RPMI7951 (cell line): ENCODE data around the gene ANO3. TPM values are rescaled to one million over a fixed set of nuclear protein-coding genes. Genes with fewer than 3 reads are reported as not detected.

Experiments used
- DNase-seq: peaks from one replicate; pipeline ENCODE4 v3.0.0-alpha.2; 2012; ENCODE audit warnings: low read depth
- total RNA-seq: library from RNA; depleted of rRNA; stranded (reverse); fragments of >200 nt; shearing (Covaris generic); gene quantifications from 2 replicates; pipeline ENCODE4 v1.2.3, GENCODE V29; 2014

ANO3 gene
- total RNA-seq, 1 experiment from 2014 or later: 1.8 TPM

DNA sequence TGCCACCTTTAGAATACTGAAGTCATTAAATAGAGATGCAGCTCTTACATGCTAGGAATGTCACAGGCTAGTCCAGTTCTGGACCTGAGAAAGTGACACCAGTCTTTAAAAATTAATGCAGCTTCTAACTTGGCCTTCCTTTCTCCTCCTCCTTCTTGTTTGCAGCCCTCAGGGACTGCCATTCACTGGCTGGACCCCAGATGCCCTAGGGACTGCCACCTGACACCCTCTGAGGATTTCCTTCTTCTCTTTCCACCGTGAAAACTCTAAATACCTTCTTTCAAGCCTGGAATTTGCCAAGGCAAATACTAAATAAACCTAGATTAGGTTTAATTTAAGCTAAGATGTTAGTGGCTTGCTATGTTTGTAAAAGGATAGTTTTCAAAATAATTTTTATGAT is 161.7 kb downstream of the ANO3 start:
- no peak for DNase-seq

DNA sequence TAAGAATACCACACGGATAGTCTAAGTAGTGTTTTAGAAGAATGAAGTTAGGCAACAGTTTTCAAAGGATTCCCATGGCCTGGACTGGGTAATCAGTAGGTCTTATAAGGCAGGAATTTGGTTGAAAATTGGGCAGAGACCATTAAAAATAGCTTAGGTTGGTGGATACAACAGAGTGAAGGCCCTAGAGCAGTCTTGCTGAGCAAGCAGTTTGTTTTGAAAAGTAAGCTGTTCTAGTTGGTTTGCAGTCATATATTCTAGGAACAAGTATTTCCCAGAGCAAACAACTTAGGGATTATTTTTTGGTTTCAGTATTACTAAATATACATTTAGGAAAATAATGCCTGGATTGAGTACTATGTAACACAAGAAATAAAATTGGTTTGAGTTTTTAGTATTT is 175.3 kb downstream of the ANO3 start:
- no peak for DNase-seq

DNA sequence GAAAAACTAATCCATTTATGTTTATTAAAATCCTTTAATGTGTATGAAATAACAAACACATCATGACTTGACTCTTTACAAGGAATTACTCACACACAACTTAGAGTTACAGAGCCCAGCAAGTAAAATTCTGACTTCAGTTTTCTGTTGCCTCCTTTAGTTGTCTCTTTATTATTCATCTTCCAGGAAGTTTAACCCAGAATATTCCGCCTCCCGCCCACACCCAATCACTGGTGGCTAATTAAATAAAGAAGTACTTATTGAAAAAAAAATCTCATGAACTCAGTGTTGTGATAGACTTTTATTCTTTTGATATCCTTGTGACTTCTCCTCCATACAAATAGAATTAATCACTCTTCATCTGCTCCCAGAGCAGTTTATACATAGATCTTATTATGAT is 178.2 kb downstream of the ANO3 start:
- DNase-seq: no peak

DNA sequence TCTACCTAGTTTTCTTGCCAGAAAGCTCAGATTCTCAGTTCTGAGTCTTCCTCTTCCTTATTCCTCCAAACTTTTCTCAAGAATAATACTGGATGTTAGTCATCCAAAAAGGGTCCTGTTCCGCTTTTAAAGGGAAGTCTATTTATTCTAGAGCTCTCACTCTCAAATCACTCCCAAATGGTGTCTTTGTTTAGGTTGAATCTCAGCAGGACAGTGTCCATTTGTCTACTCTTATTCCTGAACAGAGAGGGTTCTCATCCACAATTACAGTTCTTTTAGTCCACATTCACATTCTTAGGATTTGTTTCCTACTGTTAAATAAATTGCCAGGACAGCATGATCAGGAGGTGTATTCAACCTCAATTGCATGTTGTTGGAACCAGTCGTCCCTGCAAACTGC is 178.8 kb downstream of the ANO3 start:
- peak; percentile 22 for DNase-seq

DNA sequence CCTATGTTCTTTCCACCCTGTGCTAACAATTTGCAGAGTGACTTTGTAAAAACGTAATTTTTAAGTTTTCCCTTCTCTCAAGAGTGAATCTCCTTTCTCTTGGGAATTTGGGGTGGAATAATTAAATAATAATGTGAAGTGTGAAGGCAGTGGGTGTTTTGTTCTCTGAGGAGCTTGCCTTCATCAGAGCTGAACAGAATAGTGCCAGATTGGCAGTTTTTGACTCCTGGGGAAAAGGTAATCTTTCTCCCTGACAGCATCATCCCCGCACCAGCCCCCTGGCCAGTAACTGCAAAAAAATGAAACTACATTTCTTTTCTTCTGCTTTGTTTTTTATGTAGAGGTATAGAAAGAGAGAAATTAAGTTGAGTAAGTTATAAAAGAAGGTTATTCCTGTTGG is 180.3 kb downstream of the ANO3 start:
- no peak for DNase-seq

DNA sequence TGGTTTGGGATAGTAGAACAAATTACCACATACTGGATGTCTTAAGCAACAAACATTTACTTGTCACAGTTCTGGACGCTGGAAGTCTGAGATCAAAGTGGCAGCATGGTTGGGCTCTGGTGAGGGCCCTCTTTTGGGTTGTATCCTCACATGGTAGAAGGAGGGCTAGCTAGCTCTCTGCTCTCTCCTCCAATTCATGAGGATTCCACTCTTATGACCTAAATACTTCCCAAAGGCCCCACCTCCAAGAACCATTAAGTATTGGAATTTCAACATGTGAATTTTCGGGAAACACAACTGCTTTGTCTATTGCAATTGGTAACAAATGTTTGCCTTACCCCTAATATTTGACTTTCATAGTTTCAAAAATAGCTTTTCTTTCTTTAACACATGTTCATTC is 187.5 kb downstream of the ANO3 start:
- DNase-seq: no peak

DNA sequence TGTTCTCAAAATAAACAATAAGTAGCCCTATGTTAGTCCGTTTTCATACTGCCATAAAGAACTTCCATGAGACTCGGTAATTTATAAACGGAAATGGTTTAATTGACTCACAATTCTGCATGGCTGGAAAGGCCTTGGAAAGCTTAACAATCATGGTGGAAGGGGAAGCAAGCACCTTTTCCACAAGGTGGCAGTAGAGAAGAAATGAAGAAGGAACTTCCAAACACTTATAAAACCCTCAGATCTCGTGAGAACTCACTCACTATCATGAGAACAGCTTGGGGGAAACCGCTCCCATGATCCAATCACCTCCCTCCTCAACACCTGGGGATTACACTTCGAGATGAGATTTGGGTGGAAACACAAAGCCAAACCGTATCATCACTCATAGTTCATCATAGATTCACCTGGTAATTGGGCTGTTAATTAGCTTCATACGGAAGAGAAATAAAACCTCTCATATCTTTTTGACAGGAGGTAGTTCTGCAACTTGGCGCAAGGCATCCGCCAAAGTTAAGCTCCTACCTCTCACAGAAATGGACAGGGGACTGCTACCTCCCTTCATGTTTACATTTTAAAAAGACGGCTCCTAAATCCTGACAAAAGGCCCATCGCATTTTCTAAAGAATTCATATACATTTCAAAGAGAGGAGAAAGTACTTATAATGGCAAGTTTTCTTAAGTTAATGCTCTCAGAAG is 191.1 kb downstream of the ANO3 start:
- peak; percentile 42 for DNase-seq

DNA sequence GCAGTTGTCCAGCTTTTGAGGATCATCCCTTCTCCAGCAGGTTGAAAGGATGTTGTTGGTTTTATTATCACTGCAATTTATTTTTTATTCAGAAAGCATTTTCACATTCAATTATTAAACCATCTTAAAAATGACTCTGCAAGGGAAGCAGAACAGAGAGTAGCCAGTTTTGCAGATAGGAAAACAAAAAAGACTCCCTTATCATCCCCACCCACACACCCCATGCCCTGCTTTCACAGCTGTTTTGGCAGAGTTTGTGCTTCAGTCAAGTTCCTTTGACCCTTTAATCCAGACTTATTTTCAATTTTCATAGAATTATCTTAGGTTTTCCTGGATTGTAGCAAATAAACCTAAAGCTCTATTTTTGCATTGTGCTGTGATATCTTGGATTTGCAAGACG is 195.8 kb downstream of the ANO3 start:
- DNase-seq: no peak

DNA sequence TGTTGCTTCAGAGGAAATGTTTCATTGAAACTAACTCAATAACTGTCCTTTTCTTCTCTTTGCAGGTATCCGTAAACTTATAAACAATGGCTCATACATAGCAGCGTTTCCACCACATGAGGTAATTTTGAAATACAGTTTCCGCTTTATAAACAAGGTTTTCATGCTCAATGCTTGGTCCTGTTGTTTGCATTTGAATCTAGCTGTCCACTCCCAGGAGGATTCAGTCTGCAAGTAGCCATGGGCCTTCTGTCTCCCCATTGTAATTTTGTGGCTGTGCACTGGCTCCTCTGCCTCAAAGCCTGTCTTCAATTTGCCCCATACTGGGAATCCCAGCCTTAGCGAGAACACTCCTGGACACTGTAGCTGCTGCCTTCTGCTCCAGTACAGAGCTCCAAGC is 205.4 kb downstream of the ANO3 start:
- DNase-seq: no peak

DNA sequence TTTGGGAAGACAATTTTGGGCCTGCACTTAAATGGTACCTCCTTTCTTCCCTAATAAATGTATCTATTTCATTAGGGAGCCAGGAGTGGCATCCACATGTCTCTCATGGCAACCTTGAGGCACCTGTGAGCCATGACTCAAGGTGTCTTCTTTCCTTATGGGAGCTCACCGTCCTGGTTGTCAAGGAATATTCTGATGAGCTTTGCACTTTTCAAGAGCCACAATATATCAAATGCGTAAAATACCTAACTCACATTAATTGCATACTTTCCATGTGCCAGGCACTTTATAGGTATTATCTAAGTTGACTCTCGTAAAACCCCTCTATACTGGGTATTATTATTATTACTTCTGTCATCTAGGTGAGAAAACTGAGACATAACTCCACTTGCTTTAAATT is 207.6 kb downstream of the ANO3 start:
- DNase-seq: no peak

DNA sequence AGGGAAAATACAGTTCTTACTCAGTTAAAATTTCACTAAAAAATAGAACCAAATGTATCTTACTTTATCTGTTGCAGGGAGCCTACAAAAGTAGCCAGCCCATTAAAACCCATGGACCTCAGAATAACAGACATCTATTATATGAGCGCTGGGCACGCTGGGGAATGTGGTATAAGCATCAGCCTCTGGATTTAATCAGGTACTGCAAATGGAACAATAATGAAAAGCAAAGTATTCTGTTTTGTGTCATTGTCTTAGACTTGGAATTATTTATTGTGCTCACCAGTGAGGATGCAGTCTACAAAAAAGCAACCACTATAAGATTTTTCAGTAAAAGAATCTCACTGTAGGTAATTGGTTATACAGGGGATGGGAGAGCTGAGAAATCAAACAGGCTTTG is 209.9 kb downstream of the ANO3 start:
- DNase-seq: no peak

DNA sequence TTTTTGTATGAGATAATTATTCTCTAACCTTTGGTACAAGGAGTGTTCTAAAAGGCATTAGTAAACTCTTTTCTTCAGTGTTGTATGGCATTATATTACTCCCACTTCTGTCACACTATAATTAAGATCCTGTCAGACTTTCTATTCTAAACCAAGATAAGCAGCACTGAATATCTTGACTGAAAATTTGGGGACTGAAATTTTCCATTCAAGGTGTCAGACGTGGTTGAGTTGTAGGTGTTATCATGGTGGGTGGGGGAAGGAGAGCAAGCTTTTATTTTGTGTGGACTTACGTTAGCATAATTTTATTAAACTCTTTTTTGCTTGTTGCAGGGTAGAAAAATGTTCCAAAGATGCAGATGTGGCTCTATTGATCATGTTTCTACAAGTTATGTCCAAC is 217.2 kb downstream of the ANO3 start:
- no peak for DNase-seq

DNA sequence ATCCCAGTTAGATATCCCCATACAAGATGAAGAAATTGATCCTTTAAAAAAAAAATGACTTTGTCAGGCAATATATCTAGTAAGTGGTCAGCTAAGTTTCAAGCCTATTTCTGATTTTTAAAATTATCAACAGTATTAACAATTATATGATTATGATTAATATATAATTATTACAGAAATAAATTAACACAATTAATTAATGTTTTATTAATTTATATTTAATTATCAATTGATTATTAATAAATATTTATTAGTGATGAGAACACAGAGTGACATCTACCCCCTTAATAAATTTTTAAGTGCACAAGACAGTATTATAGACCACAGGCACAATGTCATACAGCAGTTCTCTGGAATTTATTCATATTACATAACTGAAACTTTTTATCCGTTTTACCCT is 218.1 kb downstream of the ANO3 start:
- DNase-seq: no peak

DNA sequence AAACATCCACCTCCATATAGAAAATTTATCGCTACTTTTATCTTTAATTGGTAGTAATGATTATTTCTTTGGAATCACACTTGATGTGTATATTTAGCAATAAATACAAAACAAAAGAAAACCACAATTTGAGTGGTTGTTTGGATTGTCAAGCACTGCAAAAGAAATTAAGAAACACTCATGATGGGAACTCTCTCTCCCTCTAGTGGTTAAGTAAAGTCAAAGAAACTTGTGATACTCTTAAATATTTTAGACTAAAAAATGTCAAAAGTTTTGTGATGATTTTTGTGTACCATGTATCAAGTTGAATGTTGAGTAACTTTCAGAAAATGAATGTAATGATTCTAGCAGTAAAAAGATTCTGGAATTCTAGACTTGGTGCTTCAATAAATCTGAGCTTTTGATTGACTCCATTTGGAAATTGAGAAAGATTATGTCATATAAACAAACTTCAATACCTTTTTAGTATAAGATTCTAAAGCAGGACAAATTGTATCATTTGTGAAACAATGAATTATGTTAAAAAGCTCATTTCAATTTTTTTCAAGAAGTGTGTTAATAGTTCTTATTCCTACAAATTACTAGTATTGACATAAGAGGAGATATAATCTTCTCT is 219.4 kb downstream of the ANO3 start:
- DNase-seq: peak; percentile 3

DNA sequence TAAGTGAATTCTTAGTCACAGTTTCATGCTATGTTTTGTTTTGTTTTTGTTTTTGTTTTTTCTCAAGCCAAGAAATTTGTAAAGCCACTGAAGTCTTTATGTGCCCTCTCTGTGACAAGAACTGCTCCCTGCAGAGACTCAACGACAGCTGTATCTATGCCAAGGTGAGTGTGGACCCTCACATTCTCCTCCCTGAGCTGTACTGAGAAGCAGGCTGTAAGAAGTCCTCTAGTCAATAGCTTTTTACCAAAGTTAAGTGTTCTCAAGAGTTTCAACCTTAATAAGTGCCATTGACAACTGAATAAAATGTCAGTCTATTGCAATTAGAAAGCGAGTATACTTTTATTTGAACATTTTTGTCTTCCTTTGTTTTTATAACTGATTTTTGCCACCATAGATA is 221.3 kb downstream of the ANO3 start:
- DNase-seq: no peak

DNA sequence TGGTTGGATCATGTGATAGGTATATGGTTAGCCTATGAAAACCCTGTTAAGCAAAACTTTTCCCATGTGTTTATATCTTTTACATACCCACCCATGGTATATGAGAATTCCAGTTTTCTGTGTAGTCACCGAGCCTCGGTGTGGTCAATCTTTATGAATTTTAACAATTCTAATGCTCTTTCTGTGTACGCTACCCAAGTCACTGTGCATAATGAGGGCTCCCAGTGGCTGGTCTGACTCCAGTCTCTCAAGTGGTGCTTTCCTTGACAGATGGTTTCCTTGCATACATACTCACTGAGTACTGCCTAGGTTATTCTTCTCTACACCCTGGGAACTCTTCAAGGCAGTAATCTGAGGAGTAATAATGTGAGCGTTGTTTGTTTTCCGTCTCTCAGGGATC is 222.5 kb downstream of the ANO3 start:
- DNase-seq: no peak

DNA sequence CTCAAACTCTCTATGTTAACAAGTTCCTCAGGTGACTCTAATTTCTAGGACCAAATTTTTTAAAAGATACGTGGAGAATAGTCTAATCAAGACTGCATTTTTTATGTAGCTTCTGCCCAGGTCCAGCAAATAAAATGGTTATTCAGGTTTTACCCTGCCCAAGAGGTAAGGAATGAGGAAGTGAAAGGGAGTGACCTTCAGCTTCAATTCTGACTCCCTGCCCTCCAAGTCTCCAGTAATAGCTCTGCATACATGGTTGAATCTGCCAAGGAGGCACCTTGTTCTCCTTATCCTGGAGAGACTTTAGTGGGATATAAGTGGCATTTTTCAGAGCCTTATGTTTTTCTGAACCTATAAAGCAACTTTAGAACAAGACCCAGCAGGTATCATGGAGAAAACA is 224.7 kb downstream of the ANO3 start:
- DNase-seq: no peak

DNA sequence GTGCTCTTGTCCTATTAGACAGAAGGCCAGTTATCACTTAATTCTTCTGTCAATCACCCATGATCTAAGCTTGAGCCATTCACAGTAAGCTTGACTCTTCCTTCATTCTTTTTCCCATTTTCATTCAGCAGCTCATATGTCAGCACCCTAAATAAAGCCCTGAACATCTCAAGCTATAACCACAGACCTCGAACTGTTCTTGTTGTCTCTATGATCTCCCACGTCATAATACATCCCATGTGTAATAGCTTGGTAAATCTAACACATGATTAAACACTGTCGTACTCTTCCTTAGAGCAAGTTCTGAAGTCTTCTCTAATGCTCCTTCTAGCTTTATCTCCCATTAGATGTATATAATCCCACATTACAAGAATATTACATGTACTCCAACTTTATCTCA is 225.7 kb downstream of the ANO3 start:
- no peak for DNase-seq

DNA sequence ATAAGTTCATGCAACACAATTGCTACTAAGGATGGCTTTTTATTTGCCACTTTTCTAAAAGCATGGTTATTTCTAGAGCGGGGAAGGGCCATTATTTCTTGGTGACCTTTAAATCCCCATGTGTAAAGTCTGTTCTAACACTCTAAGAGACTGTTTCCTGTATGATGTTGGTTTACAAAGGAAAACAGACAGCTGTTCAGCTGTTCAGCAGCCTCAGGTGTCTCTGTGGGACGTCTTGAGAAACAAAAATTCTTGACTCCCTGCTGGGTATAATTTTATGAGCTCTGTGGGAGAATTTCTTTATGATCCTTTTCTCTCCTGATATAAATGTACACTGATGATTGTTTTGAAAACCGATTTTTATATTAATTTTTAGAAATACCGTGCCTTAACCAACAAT is 226.3 kb downstream of the ANO3 start:
- DNase-seq: no peak

DNA sequence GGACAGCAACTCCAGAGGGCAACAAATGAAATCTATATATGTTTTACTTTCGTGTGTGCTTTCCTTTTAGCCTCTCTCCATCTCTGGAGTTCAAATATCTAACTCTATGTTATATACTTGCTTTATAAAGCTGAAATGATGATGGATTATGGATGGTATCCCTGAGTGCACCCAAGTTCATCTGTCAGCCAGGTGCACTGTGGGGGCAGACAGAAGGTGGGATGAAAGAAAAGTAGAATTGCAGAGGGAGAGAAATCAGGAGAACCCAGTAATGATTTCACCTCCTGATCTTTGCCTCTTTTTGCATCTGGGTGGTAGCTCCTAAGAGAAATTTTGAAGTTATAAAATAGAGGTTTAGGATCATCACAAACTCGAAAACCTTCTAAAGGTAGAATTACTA is 237.7 kb downstream of the ANO3 start:
- no peak for DNase-seq

DNA sequence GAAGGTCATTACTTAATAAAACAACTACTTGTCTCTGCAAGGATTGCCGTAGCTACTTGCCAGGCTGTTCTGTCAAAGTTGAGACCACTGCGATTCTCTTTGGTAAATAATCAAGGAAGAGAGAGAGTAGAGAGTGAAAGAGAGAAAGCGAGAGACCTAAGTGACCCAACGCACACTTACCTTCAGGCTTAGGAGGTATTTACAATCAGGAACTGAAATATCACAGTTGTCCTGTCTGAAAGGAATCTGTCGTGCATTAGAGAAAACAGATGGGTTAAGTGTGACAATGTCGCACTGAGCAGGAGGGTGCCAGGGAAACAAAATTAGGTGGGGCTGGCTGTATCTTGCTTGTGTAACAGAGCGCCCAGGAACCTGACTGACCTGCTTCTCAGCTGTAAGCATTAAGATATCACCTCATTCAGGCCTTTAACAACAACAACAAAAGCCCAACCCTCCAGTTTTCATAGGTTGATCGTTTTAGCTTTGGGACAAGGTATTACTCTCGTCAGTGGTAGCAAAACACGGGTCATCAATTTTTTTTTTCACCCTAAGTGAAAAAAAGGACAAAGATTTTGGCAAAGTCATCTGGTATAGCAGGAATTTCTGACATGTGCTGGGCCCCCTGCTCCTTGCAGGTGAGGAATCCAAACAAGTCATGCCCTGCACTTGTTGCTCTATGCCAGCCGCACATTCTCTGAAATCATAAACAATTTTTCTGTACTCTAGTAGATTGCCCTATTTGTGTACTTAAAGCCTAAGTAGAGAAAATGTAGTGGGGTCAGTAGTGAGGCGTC is 240.1 kb downstream of the ANO3 start, which contains the start of gene MUC15:
TSS of gene MUC15 (minus strand) at position 403 of the 794 bp plus-strand sequence. CDS start 5,169 bp downstream, outside the sequence.
- DNase-seq: no peak

DNA sequence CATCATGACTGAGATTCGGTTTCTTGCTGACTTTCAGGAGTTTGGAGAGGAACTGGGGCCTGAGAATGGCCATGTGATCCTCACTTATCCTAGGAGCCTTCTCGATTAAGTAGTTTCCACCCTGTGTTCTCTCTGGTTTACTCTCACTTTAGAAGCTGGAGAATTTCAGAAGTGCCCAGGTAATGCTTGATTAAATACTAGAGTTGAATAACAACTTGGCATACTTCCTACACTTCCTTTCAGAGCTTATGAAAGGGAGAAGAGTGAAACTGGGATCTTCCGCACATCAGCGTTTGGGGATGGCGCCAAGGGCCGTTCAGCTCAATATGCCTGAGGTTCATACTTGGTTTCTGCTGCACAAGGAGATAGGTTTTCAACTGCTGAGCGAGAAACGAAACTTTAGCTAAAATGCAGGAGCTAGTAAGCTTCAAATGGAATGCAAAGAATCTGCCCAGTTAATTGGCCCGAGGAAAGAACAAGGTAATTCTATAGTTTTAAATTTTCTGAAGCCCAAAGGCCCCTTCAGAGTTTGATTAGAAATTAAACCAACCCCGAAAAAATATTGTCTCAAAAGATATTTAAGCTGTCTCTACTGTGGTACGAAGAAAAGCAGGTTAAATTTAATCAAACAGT is 241.0 kb downstream of the ANO3 start:
- DNase-seq: no peak

DNA sequence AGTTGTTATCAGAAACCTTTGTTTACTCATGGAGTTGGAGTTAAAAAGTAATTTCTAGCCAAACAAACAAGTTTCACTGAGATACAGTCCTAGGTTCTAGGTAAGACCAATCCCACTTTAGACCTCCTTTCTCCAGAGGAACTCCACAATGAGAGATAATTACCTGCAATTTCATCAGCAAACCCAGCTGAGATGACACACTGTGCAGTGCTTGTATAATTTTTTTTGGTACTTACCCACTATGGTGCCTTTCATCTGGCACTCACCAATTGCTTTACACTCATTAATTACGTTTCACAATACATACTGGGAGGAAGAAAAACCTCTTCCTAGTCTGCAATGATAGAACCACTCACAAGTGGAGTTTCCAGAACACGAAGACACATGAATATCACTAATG is 242.0 kb downstream of the ANO3 start:
- DNase-seq: no peak
